ENCODE results near the gene IGLL5. TPM values are rescaled to one million over a fixed set of nuclear protein-coding genes. Genes with fewer than 3 reads are reported as not detected.

The IGLL5 gene
- total and polyA plus RNA-seq, 2 experiments from 2014 or later, result not detected

GRCh38 chr22:22908941-22909604 is 21.5 kb downstream of the IGLL5 start:
- no peak for DNase-seq

GRCh38 chr22:22909605-22910271 is 22.1 kb downstream of the IGLL5 start:
- in situ Hi-C loops (cut with MboI), result no loop called here
- no peak overlapping the region for H2AFZ ChIP-seq
- H3K9me2 ChIP-seq (ENCODE audit: insufficient read depth), result no peaks in the 10 kb centered on the region
- H3K4me2 ChIP-seq (ENCODE audit: unreplicated experiment), result no peak overlapping the region
- no peak for DNase-seq
- 24 to 31% methylated on average over 7 of the region's 7 CpGs for WGBS, 2 experiments (ENCODE audit: low coverage in 1 of 2, low lambda C conversion rate in 2 of 2, missing lambda C conversion rate in 2 of 2)
- H3K79me2 ChIP-seq (ENCODE audit: insufficient read depth), result no peaks in the 10 kb centered on the region
- H3K4me3 ChIP-seq, result no peak overlapping the region
- H3K27me3 ChIP-seq (replicated peaks; ENCODE audit: insufficient read depth), result peaks cover 22% of the 10 kb centered on the region
- H3K4me1 ChIP-seq (ENCODE audit: insufficient read depth), result no peaks in the 10 kb centered on the region
- TF ChIP-seq EZH2 (IDR thresholded peaks at IDR 0.05; ENCODE audit: insufficient read depth, poor library complexity, severe bottlenecking) (no peak), EZH2phosphoT487 (IDR thresholded peaks at IDR 0.05; ENCODE audit: insufficient read depth, low read depth) (no peak)
- no peaks in the 10 kb centered on the region for H4K20me1 ChIP-seq (ENCODE audit: insufficient read depth)
- H3K9me3 ChIP-seq (ENCODE audit: low read depth), result no peaks in the 10 kb centered on the region
- H3F3A ChIP-seq (ENCODE audit: insufficient read depth), result no peaks in the 10 kb centered on the region
- no peaks in the 10 kb centered on the region for H3K36me3 ChIP-seq (ENCODE audit: low read depth)
- H3K9ac ChIP-seq, result no peak overlapping the region
- no peak overlapping the region for H3K27ac ChIP-seq

More at GRCh38 chr22:22908941-22909604, 21.5 kb downstream of the IGLL5 start:
- Histone ChIP-seq H3F3A (ENCODE audit: insufficient read depth) (no peaks in the 10 kb centered on the region), H3K4me2 (ENCODE audit: unreplicated experiment) (no peak overlapping the region), H3K27me3 (replicated peaks; ENCODE audit: insufficient read depth) (peaks cover 22% of the 10 kb centered on the region), H3K9me2 (ENCODE audit: insufficient read depth) (no peaks in the 10 kb centered on the region), H4K20me1 (ENCODE audit: insufficient read depth) (no peaks in the 10 kb centered on the region), H3K9me3 (ENCODE audit: low read depth) (no peaks in the 10 kb centered on the region), H3K4me3 (no peak overlapping the region), H3K79me2 (ENCODE audit: insufficient read depth) (no peaks in the 10 kb centered on the region), H2AFZ (no peak overlapping the region), H3K27ac (no peak overlapping the region), H3K36me3 (ENCODE audit: low read depth) (no peaks in the 10 kb centered on the region), H3K9ac (no peak overlapping the region), H3K4me1 (ENCODE audit: insufficient read depth) (no peaks in the 10 kb centered on the region)
- in situ Hi-C loops (cut with MboI), result no loop called here
- 35 to 41% methylated on average over 6 of the region's 6 CpGs for WGBS, 2 experiments (ENCODE audit: low coverage in 1 of 2, low lambda C conversion rate in 2 of 2, missing lambda C conversion rate in 2 of 2)
- TF ChIP-seq EZH2 (IDR thresholded peaks at IDR 0.05; ENCODE audit: insufficient read depth, poor library complexity, severe bottlenecking), result no peak
- no peak for TF ChIP-seq EZH2phosphoT487 (IDR thresholded peaks at IDR 0.05; ENCODE audit: insufficient read depth, low read depth)

- H3F3A ChIP-seq (ENCODE audit: insufficient read depth), result no peaks in the 10 kb centered on the region
- no peaks in the 10 kb centered on the region for H3K9me3 ChIP-seq (ENCODE audit: low read depth)
- in situ Hi-C loops (cut with MboI), result no loop called here
- H3K4me1 ChIP-seq (ENCODE audit: insufficient read depth), result no peaks in the 10 kb centered on the region
- WGBS, 2 experiments (ENCODE audit: low coverage in 1 of 2, low lambda C conversion rate in 2 of 2, missing lambda C conversion rate in 2 of 2), result 43 to 44% methylated on average over 15 of the region's 15 CpGs
- H3K9me2 ChIP-seq (ENCODE audit: insufficient read depth), result no peaks in the 10 kb centered on the region
- no peak for DNase-seq
- H3K36me3 ChIP-seq (ENCODE audit: low read depth), result no peaks in the 10 kb centered on the region
- TF ChIP-seq EZH2 (IDR thresholded peaks at IDR 0.05; ENCODE audit: insufficient read depth, poor library complexity, severe bottlenecking) (no peak), EZH2phosphoT487 (IDR thresholded peaks at IDR 0.05; ENCODE audit: insufficient read depth, low read depth) (no peak)
- H3K4me2 ChIP-seq (ENCODE audit: unreplicated experiment), result no peak overlapping the region
- H2AFZ ChIP-seq, result no peak overlapping the region
- H3K4me3 ChIP-seq, result no peak overlapping the region
- no peak overlapping the region for H3K9ac ChIP-seq
- no peaks in the 10 kb centered on the region for H4K20me1 ChIP-seq (ENCODE audit: insufficient read depth)
- H3K27me3 ChIP-seq (replicated peaks; ENCODE audit: insufficient read depth), result peaks cover 22% of the 10 kb centered on the region
- H3K27ac ChIP-seq, result no peak overlapping the region
- no peaks in the 10 kb centered on the region for H3K79me2 ChIP-seq (ENCODE audit: insufficient read depth)
Measured at GRCh38 chr22:22910272-22911240, 22.9 kb downstream of the IGLL5 start.
